GM19468 (cell line): ENCODE measurements around the gene PAGR1.
"Not testable (repeated sequence)": the region's sequence is repeated elsewhere in the genome, so short reads cannot be mapped to it uniquely, and the experiment has no call there.

Experiments
- ATAC-seq: cut with Tn5 transposase; IDR thresholded peaks from one replicate; pipeline ENCODE4 v1.9.1; 2021; ENCODE audit warnings: mild to moderate bottlenecking, moderate library complexity, moderate number of reproducible peaks; ENCODE audit not compliant: unreplicated experiment; ENCODE audit errors: extremely low read depth

The PAGR1 gene

DNA sequence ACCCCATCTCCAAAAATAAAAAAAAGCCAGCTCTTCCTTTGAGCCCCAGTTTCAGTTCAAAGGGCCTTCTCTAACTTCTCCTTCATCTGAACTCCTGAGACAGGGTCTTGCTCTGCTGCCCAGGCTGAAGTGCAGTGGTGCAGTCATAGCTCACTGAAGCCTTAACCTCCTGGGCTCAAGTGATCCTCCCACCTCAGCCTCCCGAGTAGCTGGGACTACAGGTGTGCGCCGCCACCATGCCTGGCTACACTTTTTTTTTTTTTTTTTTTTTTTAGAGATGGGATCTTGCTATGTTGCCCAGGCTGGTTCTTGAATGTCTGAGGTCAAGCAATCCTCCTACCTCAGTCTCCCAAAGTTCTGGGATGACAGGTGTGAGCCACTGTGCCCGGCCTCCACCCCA, 17.3 kb downstream of the PAGR1 start:
- not testable (repeated sequence) for ATAC-seq

DNA sequence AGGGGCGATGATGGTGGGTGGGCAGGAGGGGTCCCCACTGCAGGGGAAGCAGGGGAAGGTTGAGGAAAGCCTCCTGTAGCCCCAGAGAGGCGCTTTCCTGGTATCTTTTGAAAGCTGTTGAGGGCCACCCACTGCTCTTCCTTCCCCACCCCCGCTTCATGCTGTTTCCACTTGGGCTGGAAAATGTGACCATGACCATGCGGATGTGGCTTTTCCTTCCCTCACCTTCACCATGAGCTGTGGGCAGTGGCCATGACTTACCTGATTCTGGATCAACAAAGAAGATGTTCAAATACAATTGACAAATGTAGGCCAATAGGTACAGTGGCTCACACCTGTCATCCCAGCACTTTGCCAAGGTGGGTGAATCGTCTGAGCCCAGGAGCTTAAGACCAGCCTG, 18.1 kb downstream of the PAGR1 start:
- ATAC-seq: no peak

DNA sequence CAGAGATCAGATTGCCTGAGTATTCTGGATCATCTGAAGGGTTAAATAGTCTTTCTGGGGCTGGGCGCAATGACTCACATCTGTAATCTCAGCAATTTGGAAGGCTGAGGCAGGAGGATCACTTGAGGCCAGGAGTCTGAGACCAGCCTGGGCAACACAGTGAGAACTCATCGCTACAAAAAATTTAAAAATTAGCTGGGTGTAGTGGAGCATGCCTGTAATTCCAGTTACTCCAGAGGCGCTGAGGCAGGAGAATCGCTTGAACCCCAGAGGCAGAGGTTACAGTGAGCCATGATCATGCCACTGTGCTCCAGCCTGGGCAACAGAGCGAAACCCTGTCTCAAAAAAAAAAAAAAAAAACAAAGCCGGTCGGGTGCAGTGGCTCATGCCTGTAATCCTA, 20.0 kb downstream of the PAGR1 start:
- ATAC-seq: no peak

DNA sequence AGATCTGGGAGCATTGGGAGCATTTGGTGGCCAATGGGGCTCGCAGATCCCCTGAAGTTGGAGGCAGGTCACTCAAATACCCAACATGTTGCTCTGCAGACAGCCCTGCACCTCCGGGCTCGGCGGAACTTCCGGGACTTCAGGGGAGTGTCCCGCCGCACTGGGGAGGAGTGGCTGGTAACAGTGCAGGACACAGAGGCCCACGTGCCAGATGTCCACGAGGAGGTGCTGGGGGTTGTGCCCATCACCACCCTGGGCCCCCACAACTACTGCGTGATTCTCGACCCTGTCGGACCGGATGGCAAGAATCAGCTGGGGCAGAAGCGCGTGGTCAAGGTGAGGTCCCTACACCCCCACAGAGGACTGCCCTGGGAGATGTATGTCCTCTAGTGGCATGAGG, 20.7 kb downstream of the PAGR1 start:
- ATAC-seq: no peak

DNA sequence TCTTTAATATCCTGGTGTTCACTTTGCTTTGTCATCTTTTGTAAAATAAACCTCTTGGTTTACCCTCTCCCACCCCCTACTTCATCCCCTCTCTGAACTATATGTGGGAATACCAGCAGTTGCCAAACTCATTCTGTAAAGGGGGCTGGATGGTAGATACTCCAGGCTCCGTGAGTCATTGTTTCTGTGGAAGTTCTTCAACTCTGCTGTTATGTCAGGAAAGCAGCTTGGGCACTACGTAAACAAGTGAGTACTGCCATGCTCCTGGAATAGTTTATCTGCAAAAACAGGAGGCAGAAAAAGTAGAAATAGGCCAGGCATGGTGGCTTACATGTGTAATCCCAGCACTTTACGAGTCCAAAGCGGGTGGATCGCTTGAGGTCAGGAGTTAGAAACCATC, 21.9 kb downstream of the PAGR1 start:
- no peak for ATAC-seq

DNA sequence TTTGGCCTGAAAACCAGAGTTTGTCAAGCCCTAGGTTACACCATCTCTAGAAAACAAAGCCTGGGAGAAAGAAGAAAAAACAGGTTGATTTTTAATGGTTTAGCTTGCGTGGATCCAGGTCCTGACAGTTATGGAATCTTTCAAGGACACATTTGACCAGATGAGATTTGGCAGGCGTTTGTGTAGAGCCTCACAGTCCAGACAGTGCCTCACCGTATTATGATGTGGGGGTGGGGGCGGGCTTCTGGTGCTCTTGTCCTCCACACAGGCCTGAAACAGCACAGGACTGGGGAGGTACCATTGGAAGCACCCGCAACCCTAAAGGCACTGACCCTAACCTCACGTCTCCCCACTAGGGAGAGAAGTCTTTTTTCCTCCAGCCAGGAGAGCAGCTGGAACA, 23.9 kb downstream of the PAGR1 start:
- no peak for ATAC-seq

DNA sequence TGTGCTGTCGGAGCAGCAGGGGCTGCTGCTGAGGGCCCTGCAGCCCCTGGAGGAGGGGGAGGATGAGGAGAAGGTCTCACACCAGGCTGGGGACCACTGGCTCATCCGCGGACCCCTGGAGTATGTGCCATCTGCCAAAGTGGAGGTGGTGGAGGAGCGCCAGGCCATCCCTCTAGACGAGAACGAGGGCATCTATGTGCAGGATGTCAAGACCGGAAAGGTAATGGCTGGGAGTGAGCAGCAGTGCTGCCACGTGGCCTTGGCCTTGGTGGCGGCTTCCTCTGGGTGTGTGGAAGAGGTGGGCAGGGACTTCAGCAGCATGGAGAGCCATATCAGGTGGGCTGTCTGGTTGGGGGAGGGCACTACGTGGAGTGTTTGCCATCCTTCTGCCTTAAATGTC, 24.3 kb downstream of the PAGR1 start:
- no peak for ATAC-seq

DNA sequence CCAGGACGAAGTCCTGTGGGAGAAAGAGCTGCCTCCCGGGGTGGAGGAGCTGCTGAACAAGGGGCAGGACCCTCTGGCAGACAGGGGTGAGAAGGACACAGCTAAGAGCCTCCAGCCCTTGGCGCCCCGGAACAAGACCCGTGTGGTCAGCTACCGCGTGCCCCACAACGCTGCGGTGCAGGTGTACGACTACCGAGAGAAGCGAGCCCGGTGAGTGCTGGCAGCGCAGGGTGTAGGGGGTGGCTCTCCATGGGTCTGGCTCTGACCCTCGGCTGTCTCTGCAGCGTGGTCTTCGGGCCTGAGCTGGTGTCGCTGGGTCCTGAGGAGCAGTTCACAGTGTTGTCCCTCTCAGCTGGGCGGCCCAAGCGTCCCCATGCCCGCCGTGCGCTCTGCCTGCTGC, 25.7 kb downstream of the PAGR1 start:
- no peak for ATAC-seq

DNA sequence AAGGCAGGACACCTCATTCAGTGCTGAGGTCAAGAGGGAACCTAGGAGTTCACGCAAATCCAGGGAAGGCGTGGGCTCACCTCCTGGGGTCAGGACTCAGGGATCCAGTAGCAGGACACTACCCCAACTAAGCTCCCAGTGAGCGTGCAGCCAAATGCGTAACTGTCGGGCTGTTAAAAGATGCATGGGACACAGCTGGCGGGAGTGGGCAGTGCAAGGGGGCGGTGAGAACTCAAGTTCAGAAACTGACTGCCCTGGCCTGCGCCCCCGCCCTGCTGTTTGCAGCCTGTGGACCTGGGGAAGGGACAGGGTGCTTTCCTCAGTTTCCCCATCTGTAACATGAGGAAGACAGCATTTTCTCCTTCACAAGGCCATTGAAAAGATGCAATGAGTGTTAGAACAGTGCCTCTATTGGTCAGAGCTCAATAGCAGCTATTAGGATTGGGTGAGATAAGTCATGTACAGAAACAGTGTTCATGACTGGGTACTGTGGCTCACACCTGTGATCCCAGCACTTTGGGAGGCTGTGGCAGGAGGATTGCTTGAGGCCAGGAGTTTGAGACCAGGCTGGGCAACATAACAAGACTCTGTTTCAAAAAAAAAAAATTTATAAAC, 26.9 kb downstream of the PAGR1 start:
- ATAC-seq: no peak

DNA sequence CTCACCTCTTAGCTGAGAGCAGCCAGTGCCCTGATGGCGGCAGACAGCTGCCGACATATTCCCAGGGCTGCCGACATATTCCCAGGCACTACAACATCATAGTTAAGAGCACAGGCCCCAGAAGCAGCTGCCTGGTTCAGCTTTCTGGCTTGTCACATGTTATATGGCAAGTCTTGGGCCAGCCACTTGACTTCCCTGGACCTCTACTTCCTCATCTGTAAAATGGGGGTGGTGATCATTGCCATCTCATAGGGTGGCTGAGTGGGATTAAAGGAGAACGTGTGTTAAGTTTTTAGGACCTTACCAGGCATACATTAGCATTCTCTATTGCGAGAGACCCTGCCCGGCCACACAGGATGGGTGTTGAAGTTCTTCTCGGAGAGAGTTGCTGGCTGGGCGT, 28.0 kb downstream of the PAGR1 start:
- no peak for ATAC-seq

DNA sequence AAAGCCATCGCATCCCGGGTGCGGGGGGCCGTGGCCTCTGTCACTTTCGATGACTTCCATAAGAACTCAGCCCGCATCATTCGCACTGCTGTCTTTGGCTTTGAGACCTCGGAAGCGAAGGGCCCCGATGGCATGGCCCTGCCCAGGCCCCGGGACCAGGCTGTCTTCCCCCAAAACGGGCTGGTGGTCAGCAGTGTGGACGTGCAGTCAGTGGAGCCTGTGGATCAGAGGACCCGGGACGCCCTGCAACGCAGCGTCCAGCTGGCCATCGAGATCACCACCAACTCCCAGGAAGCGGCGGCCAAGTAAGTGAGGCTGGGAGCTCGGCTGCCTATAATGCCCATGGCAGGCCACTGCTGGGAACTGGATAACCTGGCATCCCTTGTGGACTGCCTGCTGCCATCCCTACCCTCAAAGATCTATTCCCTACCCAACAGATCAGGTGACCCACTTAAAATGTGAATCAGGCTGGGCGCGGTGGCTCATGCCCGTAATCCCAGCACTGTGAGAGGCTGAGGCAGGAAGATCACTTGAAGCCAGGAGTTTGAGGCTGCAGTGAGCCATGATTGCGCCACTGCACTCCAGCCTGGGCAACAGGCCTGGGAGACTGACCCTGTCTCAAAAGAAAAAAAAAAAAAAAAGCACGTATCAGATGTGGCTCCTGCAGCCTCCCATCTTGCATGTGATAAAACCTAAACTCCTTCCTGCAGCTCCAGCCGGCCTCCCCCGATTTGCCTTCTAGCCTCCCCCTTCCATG, 28.8 kb downstream of the PAGR1 start:
- ATAC-seq: no peak

DNA sequence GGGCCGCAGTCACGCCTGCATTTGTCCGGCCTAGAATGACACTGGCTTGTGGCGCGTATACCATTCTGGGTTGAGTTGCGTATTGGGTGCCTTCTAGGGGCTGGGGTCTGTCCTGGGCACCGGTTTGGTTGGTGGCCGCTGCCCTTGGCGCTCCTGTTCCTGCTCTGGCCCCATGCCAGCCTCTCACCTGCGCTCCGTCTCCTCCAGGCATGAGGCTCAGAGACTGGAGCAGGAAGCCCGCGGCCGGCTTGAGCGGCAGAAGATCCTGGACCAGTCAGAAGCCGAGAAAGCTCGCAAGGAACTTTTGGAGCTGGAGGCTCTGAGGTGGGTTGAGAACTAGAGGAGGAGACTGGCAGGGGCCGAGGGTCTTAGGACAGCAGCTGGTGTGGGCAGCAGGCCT, 29.7 kb downstream of the PAGR1 start:
- no peak for ATAC-seq

DNA sequence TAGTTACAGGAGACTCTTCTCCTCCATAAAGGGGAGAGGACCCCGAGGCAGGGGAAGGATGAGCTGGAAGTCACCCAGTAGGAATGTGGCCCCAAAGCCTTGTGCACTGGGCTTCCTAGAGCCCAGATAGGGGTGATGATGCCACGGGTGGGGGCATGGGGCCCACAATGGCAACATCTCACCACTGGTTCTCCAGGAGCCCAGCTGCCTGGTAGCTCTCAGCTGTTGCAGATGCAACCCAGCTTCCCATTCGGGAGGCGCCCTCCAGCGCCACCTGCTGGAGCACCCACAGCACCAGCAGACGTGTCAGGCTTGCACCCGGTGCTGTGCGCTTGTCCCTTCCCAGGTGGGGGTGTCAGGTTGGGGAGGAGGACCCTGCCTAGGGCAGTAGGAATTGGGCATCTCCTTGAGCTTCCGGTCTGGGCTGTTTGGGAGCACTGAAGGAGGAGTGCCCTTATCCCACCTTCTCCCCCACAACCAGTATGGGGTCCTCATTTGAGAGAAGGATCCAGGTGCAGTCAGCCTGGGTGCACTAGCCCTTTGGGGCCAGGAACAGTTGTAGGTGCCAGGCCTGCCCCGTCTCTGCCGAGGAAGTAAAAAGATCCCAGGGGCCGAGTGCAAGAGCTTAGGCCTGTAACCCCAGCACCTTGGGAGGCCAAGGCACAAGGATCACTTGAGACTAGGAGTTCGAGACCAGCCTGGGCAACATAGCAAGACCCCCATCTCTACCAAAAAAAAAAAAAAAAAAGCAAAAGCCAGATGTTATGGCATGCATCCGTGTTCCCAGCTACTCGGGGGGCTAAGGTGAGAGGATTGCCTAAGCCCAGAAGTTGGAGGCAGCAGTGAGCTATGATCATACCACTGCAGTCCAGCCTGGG, 32.7 kb downstream of the PAGR1 start:
- ATAC-seq: no peak

DNA sequence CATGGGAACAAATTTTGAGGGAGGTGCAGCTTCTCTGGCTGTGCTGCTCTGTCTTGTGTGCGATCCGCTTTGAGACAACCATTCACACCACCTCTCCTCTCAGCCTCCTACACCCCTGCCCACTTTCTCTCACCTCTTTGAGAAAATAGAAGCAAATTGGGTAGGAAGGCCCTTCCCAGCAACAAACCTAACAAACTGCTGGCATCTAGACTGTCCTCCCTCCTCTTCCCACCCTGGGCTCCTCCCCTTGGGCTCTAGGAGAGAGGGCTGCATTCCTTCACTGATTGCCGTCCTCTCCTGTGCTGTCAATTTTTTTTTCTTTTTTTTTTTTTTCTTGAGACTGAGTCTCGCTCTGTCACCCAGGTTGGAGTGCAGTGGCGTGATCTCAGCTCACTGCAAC, 33.6 kb downstream of the PAGR1 start:
- no peak for ATAC-seq

DNA sequence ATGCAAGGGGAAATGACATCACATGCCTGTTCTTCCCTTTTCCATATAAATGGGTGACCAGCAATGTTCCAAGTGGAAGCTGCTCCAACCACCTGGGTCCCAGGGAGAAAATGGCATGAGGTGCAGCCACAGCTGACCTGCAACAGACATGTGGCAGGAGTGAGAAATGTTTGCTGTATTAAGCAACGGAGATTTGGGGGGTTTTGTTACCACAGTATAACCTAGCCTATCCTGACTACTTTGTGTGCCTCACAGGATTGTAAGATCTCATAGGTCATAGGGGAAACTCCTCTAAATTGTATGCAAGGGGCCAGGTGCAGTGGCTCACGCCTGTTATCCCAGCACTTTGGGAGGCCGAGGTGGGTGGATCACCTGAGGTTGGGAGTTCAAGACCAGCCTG, 35.0 kb downstream of the PAGR1 start:
- ATAC-seq: no peak

DNA sequence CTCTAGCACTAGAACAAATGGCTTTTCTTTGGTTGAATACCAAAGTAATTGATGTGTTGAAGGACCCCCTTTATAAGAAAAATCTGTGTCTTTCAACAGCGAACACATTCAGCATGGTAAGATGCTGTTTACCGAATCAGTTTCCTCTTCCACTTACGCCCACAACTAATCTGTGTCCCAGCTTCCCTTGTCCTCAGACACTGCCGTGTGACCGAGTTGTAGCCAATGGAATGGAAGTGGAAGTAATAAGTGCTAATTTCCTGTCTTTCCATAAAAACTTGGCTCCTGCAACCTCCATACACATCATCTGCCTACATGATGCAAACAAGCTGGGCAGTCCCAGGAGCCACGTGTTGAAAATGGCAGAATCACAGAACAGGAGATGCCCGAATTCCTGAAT, 36.7 kb downstream of the PAGR1 start:
- no peak for ATAC-seq

DNA sequence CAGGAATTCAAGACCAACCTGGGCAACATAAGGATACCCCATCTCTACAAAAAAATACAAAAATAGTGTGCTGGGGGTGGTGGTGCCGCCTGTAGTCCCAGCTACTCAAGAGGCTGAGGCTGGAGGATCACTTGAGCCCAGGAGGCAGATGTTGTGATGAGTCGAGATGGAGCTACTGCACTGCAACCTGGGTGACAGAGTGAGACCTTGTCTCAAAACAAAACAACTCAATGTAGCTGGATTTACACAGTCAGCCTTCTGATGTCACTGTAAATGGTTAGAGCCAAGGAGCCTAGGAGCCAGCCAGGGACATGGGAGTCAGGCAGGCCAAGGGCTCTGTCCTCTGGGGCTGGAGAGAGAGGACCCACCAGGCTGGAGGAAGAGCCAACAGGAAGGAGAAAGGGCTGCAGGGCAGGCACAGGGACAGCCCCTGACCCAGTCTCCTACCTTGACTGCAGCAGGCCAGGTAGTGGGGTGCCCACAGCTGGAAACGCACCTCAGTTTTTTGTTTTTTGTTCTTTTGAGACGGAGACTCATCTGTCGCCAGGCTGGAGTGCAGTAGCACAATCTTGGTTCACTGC, 38.7 kb downstream of the PAGR1 start:
- no peak for ATAC-seq

DNA sequence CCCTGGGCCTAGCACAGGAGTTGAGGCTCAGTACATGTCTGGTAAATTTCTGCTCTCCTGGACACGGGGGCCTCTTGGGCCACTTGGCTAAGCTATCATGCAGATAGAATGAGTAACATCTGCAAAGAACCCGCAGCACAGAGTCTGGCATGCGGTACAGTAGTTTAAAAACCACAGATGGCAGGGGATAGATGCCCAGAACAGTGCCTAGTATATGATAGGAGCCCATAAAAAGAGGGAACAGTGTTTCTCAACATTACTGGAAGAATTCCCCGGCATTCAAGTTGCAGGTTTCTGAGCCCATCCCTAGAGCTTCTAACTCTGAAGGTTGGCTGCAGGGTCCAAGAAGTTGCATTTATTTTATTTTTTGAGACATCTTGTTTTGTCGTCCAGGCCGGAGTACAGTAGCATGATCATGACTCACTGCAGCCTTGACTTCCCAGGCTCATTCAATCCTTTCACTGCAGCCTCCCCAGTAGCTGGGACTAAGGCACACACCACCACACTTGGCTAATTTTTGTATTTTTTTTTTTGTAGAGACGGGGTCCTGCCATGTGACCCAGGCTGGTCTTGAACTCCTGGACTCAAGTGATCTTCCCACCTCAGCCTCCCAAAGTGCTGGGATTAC, 41.3 kb downstream of the PAGR1 start:
- no peak for ATAC-seq

DNA sequence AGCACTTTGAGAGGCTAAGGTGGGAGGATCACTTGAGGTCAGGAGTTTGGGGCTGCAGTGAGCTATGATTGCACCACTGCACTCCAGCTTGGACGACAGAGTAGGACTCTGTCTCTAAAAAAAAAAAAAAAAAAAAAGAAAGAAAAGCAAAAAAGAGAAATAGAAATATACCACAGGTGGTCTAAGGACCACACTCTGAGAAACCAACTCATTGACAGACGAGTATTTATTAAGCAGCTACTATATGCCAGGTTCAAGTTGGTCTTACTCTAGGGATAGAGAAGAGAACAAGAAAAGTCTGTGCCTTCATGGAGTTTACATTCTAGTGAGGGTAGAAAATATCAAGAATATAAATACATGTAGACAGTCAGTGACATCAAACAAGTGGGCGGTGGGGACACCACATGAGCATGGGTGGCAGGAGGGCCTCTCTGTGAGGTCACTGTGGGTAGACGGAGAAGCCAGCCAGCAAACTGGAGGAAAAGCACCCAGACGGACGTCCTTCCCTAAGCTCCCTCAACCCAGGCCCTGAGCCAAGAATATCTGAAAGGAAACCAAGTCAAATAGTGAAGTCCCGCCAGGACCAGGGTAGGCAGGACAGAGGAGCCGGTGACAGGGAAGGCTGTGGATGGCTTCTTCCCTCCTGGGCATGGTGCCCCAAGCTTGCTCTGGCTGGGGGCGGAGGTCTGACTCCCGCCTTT, 42.3 kb downstream of the PAGR1 start:
- no peak for ATAC-seq

DNA sequence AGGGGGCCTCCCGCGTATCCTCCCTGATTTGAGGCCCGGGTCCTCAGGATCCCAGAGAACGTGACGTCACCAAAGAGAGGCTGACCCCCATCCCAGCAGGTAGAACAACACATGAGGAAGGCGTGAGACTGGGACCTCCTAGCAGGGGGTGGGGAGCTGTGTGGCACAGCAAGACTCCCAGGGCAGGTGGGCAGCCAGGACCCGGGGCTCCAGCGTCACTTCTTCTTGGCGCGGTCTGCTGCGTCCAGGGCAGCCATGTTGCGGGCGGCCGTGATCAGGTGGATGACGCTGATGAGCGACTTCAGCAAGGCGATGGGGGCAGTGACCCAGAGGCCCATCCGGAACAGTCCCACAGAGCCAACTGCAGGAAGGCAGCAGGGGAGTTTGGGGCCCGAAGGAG, 43.0 kb downstream of the PAGR1 start:
- ATAC-seq: no peak
